Adrenal gland (tissue), 12 donors: ENCODE measurements around the gene HIBCH. TPM values are rescaled to one million over a fixed set of nuclear protein-coding genes. Genes with fewer than 3 reads are reported as not detected.

Source experiments
- DNase-seq, 7 donors: peaks; one replicate each; pipeline ENCODE4 v3.0.0-alpha.2; 2019 to 2020
- H3K27ac ChIP-seq, 5 donors: fragments of 200-600 bp; sonication (generic) in 4 of 5; 1 replicate in 3 of 5; 2 replicates in 2 of 5; pipeline versions ENCODE4 v1.5.1 to v1.8.0; 2016 to 2020; ENCODE audit warnings: mild to moderate bottlenecking in 1 of 5
- H3K27me3 ChIP-seq: fragments of 200-600 bp; 2 replicates; pipeline ENCODE4 v1.8.0; 2021
- H3K36me3 ChIP-seq, 2 donors: fragments of 200-600 bp; replicated peaks in 1 of 2; 1 replicate in 1 of 2; 2 replicates in 1 of 2; pipeline versions ENCODE4 v1.5.1 to v1.8.0; 2018 to 2022
- H3K4me1 ChIP-seq, 2 donors: fragments of 200-600 bp; replicated peaks in 1 of 2; 1 replicate in 1 of 2; 2 replicates in 1 of 2; pipeline versions ENCODE4 v1.5.1 to v1.8.0; 2018 to 2021
- H3K4me3 ChIP-seq, 4 donors: fragments of 200-600 bp; sonication (generic) in 3 of 4; one replicate each; pipeline ENCODE4 v1.5.1; 2016 to 2018
- H3K9me3 ChIP-seq, 3 donors: fragments of 200-600 bp; sonication (generic) in 1 of 3; replicated peaks in 1 of 3; 1 replicate in 2 of 3; 2 replicates in 1 of 3; pipeline versions ENCODE4 v1.5.1 to v1.8.0; 2016 to 2021
- POLR2A ChIP-seq, 2 donors: fragments of 450-650 bp; IDR thresholded peaks; one replicate each; pipeline ENCODE4 v1.6.1; 2017; ENCODE audit warnings: antibody characterized with exemption in 2 of 2, mild to moderate bottlenecking in 2 of 2, moderate library complexity in 1 of 2
- WGBS, 4 donors: extraction: QIAGEN DNeasy Blood & Tissue Kit in 2 of 4; methylation state at CpG; one replicate each; pipeline versions ENCODE4 v1.1.5 to v1.1.7; 2013 to 2017; 5-methylcytosine and 5-hydroxymethylcytosine counted together
- intact Hi-C, 2 donors: fragments of 100-400 bp; cut with DNase I; formaldehyde crosslinking; loops; one replicate each; pipeline versions ENCODE4 v1.14.1 to v1.15.0; 2022 to 2023
- polyA plus RNA-seq, 3 donors: library from polyadenylated mRNA; stranded (reverse); fragments of 200-250 nt in 2 of 3; fragments of 350-450 nt in 1 of 3; fragmentation: Illumina TruSeq in 1 of 3; extraction: RNeasy Lipid Tissue Mini Kit (QIAGEN cat#74804) in 1 of 3; gene quantifications; one replicate each; pipeline ENCODE4 v1.2.3, GENCODE V29; 2013 to 2014
- total RNA-seq, 9 donors: library from RNA; depleted of rRNA in 4 of 9; stranded (reverse); fragments of >200 nt in 4 of 9; fragments of 120-200 nt in 1 of 9; fragmentation: NEBNext Ultra II Directional in 1 of 9; extraction: Animal tissue kit (Norgen Biotek cat#: 25700) in 1 of 9; gene quantifications; one replicate each; pipeline versions ENCODE4 v1.1.0 to v1.2.4, GENCODE V29; 2013 to 2023
- TF ChIP-seq, protein P1 (sequence below), 6 experiments: fragments of 450-650 bp in 4 of 6; fragments of 200-600 bp in 2 of 6; sonication (generic) in 1 of 6; IDR thresholded peaks; 1 replicate in 5 of 6; 2 replicates in 1 of 6; pipeline versions ENCODE4 v1.5.1 to v1.8.0; 2016 to 2021; ENCODE audit warnings: antibody characterized with exemption in 6 of 6, mild to moderate bottlenecking in 2 of 6, moderate library complexity in 1 of 6
- donor health status: healthy with polysubstance abuse.
- donor health status: Bipolar disorder and iron deficiency.
- donor health status: DM: yes; HTN: yes; CAD: no.
- donor health status: DM: no; HTN: no; CAD: no.
- donor health status: DM: no; HTN: no; CAD: no.
- donor health status: DM: yes; HTN: yes; CAD: no.

HIBCH gene
- total and polyA plus RNA-seq, 12 donors: 18.2 to 174 (median 66.4) TPM

DNA sequence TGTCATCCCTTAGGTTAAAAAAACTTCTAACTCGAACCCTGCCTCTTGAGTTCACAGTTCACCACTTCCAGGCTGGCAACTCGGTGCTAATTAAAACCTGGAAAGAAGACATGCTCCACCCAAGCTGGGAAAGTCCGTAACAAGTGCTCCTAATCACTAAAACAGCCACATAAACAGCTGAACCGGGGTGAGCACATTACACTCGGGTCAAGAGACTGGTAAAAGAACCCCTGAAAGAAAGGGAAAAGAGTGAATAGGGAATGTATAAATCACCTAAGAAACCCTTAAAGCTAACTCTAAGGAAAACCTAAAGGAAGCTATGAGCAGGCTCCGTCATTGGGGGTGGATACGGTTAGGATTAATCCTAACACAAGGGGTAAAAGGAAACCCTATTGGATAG, 102.0 kb downstream of the HIBCH start:
- 91 to 93% (median 92%) methylated on average over 7 of the region's 7 CpGs for WGBS, 4 donors
- H3K36me3 ChIP-seq: no peaks in the 10 kb centered on the region
- H3K4me3 ChIP-seq: no peak overlapping the region
- no peak overlapping the region for H3K27ac ChIP-seq
- H3K9me3 ChIP-seq: no peaks in the 10 kb centered on the region
- no peaks in the 10 kb centered on the region for H3K27me3 ChIP-seq
- H3K4me1 ChIP-seq: peaks cover 0 to 29% of the 10 kb centered on the region in 2 donors
- DNase-seq: no peak
- TF ChIP-seq, protein P1, sequence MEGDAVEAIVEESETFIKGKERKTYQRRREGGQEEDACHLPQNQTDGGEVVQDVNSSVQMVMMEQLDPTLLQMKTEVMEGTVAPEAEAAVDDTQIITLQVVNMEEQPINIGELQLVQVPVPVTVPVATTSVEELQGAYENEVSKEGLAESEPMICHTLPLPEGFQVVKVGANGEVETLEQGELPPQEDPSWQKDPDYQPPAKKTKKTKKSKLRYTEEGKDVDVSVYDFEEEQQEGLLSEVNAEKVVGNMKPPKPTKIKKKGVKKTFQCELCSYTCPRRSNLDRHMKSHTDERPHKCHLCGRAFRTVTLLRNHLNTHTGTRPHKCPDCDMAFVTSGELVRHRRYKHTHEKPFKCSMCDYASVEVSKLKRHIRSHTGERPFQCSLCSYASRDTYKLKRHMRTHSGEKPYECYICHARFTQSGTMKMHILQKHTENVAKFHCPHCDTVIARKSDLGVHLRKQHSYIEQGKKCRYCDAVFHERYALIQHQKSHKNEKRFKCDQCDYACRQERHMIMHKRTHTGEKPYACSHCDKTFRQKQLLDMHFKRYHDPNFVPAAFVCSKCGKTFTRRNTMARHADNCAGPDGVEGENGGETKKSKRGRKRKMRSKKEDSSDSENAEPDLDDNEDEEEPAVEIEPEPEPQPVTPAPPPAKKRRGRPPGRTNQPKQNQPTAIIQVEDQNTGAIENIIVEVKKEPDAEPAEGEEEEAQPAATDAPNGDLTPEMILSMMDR (IDR thresholded peaks at IDR 0.05): no peak
- no peak for TF ChIP-seq POLR2A (IDR thresholded peaks at IDR 0.05)
- intact Hi-C loops: no loop called here

DNA sequence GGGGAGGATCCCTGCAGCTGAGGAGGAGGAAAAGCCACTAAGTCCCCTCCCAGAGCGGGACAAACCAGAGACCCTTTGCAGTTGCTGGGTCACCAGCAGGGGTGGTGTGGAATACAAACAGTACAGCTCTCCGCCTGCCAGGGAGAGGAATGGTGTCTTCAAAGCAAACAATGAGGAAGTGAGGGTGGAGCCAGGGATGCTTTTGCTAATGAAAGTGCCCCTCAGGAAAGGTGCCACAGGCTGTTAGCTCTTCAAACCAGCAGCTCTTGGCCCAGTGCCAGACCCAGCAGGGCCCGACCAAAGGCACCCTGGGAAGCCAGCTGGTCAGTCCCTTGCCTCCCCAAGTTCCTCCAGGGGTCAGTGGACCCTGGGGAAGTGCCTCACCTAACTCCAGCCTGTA, 102.8 kb downstream of the HIBCH start:
- intact Hi-C loops: no loop called here
- 53 to 69% (median 67%) methylated on average over 2 to 3 of the region's 3 CpGs for WGBS, 4 donors
- Histone ChIP-seq H3K27ac (peak overlapping the region in 1 of 5 donors; percentile 52), H3K27me3 (no peaks in the 10 kb centered on the region), H3K4me3 (no peak overlapping the region), H3K36me3 (no peaks in the 10 kb centered on the region), H3K4me1 (peaks cover 0 to 29% of the 10 kb centered on the region in 2 donors), H3K9me3 (no peaks in the 10 kb centered on the region)
- TF ChIP-seq POLR2A (IDR thresholded peaks at IDR 0.05): no peak
- TF ChIP-seq, protein P1 (IDR thresholded peaks at IDR 0.05): no peak
- peak in 6 of 7 donors; percentile 22 to 50 (median 27) for DNase-seq

DNA sequence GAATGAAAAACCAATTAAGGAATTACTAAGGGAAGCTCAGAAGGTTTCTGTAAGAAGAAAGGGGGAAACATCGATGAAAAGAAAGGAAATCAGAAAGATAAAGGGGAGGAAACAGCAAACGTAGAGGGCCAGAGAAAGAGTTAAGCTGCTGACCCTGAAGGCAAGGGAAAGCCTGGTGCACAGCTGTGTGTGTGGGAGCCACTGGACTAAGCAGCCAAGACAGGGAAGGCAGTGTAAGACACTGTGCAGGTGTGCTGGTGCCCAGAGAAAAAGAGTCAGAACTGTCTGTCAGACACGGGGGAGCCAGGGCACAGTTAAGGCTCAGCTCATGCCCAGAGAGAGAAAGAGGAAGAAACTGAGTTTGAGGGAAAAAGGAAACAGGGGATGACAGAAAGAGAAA, 104.0 kb downstream of the HIBCH start:
- TF ChIP-seq POLR2A (IDR thresholded peaks at IDR 0.05): no peak
- TF ChIP-seq, protein P1 (IDR thresholded peaks at IDR 0.05): no peak
- H3K4me1 ChIP-seq: peaks cover 0 to 29% of the 10 kb centered on the region in 2 donors
- H3K9me3 ChIP-seq: no peaks in the 10 kb centered on the region
- no peak overlapping the region for H3K27ac ChIP-seq
- no peaks in the 10 kb centered on the region for H3K27me3 ChIP-seq
- no peak for DNase-seq
- no peak overlapping the region for H3K4me3 ChIP-seq
- H3K36me3 ChIP-seq: no peaks in the 10 kb centered on the region
- intact Hi-C loops: no loop called here
- 26 to 42% (median 32%) methylated on average over 3 of the region's 3 CpGs for WGBS, 4 donors

DNA sequence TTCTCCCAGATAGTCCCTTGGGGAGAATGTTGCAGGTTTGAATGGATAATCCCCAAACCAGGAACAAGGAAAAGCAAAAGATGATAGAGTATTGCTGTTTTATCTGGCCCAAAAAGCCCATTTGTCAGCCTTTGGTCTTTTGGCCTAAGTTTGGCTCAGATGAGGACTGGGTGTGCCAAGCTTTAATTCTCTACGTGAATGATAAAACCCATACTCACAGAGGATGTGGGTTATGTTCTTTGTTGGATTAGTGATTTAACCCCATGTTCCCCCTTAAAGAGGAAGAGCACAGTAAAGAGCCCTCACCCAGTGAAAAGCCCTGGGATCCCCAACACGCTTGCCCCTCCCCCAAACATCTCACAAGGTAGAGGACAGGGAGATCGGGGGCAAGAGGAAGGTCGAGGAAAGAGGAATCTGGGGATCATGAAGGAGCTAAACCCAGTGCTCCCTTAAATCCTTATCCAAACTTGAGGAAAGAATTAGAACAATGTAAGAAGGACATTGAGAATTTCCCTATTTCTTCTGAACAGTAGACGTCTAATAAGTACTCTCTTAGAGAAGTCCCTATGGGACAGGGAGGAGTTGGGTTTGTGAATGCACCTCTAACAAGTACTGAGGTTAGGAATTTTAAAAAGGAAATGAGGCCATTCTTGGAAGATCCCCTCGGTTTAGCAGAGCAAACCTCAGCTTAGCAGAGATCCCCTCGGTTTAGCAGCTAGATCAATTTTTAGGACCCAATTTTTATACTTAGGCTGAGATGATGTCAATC, 105.0 kb downstream of the HIBCH start:
- Histone ChIP-seq H3K27ac (peak overlapping the region in 2 of 5 donors; percentile 3 to 61), H3K4me3 (no peak overlapping the region)

More for the DNA sequence above, 105.0 kb downstream of the HIBCH start:
- intact Hi-C loops: no loop called here
- H3K9me3 ChIP-seq: no peaks in the 10 kb centered on the region
- H3K27me3 ChIP-seq: no peaks in the 10 kb centered on the region
- H3K36me3 ChIP-seq: no peaks in the 10 kb centered on the region
- peaks cover 0 to 29% of the 10 kb centered on the region in 2 donors for H3K4me1 ChIP-seq
- TF ChIP-seq POLR2A (IDR thresholded peaks at IDR 0.05): no peak
- TF ChIP-seq, protein P1 (IDR thresholded peaks at IDR 0.05): no peak
- 65 to 76% (median 66%) methylated on average over 7 of the region's 7 CpGs for WGBS, 4 donors
- DNase-seq: peak in 1 of 7 donors; percentile 7
